WTC11 (cell line): ENCODE measurements around the gene BCS1L. TPM values are rescaled to one million over a fixed set of nuclear protein-coding genes. Genes with fewer than 3 reads are reported as not detected.

Experiments
- ATAC-seq: fragments of 200-7000 bp; cut with Tn5 transposase; 2 replicates; pipeline ENCODE4 v1.10.0; 2021; ENCODE audit warnings: mild to moderate bottlenecking, moderate library complexity
- Bru-seq: library from RNA; stranded (reverse); fragments of 400-500 nt; gene quantifications from one replicate; lab custom pipeline; 2021; lab: Mats Ljungman, UMichigan
- CTCF ChIA-PET: fragments of 300-600 bp; sonication (Branson Sonifier 250); formaldehyde crosslinking; loops from one replicate; lab custom pipeline; 2021; ENCODE audit warnings: antibody characterized with exemption; lab: Charles Lee
- POLR2A ChIA-PET: fragments of 350-600 bp; sonication (Branson Sonifier 250); formaldehyde crosslinking; loops from one replicate; lab custom pipeline; 2021; ENCODE audit warnings: antibody characterized with exemption; lab: Charles Lee
- DNase-seq: peaks from one replicate; pipeline ENCODE4 v3.0.0; 2021; ENCODE audit warnings: low spot score
- H3K27ac Mint-ChIP-seq: 2 replicates; pipeline ENCODE4 v1.8.0; 2021; ENCODE audit warnings: mixed read lengths
- H3K27me3 Mint-ChIP-seq: 2 replicates; pipeline ENCODE4 v1.8.0; 2021; ENCODE audit warnings: low read depth, mild to moderate bottlenecking, moderate library complexity, mixed read lengths
- H3K36me3 Mint-ChIP-seq: 2 replicates; pipeline ENCODE4 v1.8.0; 2021; ENCODE audit warnings: mixed read lengths
- H3K4me1 Mint-ChIP-seq: 2 replicates; pipeline ENCODE4 v1.8.0; 2022; ENCODE audit warnings: mixed read lengths
- H3K4me3 Mint-ChIP-seq: 2 replicates; pipeline ENCODE4 v1.8.0; 2021; ENCODE audit warnings: mild to moderate bottlenecking, moderate library complexity, mixed read lengths
- H3K9me3 Mint-ChIP-seq: 2 replicates; pipeline ENCODE4 v1.8.0; 2021; ENCODE audit warnings: mixed read lengths
- ATF1 ChIP-seq: sonication (generic); formaldehyde crosslinking; IDR thresholded peaks from 2 replicates; pipeline ENCODE4 v1.8.1; 2023; ENCODE audit warnings: mild to moderate bottlenecking, moderate library complexity, missing genetic modification reagents
- CREB1 ChIP-seq: sonication (generic); formaldehyde crosslinking; IDR thresholded peaks from 2 replicates; pipeline ENCODE4 v1.8.0; 2023; ENCODE audit warnings: mild to moderate bottlenecking, missing genetic modification reagents
- EMX1 ChIP-seq: fragments of 250-450 bp; sonication (Bioruptor Pico); IDR thresholded peaks from 2 replicates; pipeline ENCODE4 v1.8.0; 2021; ENCODE audit warnings: mild to moderate bottlenecking
- ESRRA ChIP-seq: sonication (generic); formaldehyde crosslinking; IDR thresholded peaks from 2 replicates; pipeline ENCODE4 v1.8.1; 2022; ENCODE audit warnings: mild to moderate bottlenecking, missing genetic modification reagents, borderline replicate concordance
- GTF2I ChIP-seq: fragments of 250-450 bp; sonication (Bioruptor Pico); conservative IDR thresholded peaks from 2 replicates; pipeline ENCODE4 v1.4.0; 2021; ENCODE audit warnings: mild to moderate bottlenecking
- JAZF1 ChIP-seq: fragments of 250-450 bp; sonication (Bioruptor Pico); IDR thresholded peaks from 2 replicates; pipeline ENCODE4 v1.9.0; 2021; ENCODE audit warnings: moderate library complexity, mild to moderate bottlenecking, inconsistent platforms
- KAT7 ChIP-seq: sonication (generic); formaldehyde crosslinking; IDR thresholded peaks from 2 replicates; pipeline ENCODE4 v1.8.1; 2023; ENCODE audit warnings: missing genetic modification reagents, mild to moderate bottlenecking, borderline replicate concordance
- MYBL2 ChIP-seq: sonication (generic); formaldehyde crosslinking; IDR thresholded peaks from 2 replicates; pipeline ENCODE4 v1.8.1; 2023; ENCODE audit warnings: mild to moderate bottlenecking, moderate library complexity, missing genetic modification reagents
- OVOL2 ChIP-seq: fragments of 250-450 bp; sonication (Bioruptor Pico); IDR thresholded peaks from 2 replicates; pipeline ENCODE4 v1.9.0; 2021; ENCODE audit warnings: mild to moderate bottlenecking, borderline replicate concordance
- PRRX2 ChIP-seq: fragments of 250-450 bp; sonication (Bioruptor Pico); IDR thresholded peaks from 2 replicates; pipeline ENCODE4 v1.8.0; 2021; ENCODE audit warnings: mild to moderate bottlenecking
- RELA ChIP-seq: sonication (generic); formaldehyde crosslinking; IDR thresholded peaks from 2 replicates; pipeline ENCODE4 v1.8.1; 2022; ENCODE audit warnings: missing genetic modification reagents, mild to moderate bottlenecking, borderline replicate concordance
- TEAD1 ChIP-seq: sonication (generic); formaldehyde crosslinking; IDR thresholded peaks from 2 replicates; pipeline ENCODE4 v1.8.0; 2022; ENCODE audit warnings: mild to moderate bottlenecking, missing genetic modification reagents
- ZMAT4 ChIP-seq: fragments of 250-450 bp; sonication (Bioruptor Pico); IDR thresholded peaks from 2 replicates; pipeline ENCODE4 v1.9.0; 2021; ENCODE audit warnings: mild to moderate bottlenecking
- ZNF232 ChIP-seq: sonication (generic); formaldehyde crosslinking; IDR thresholded peaks from 2 replicates; pipeline ENCODE4 v1.8.0; 2022; ENCODE audit warnings: mild to moderate bottlenecking, missing genetic modification reagents
- ZNF281 ChIP-seq: sonication (generic); formaldehyde crosslinking; IDR thresholded peaks from 2 replicates; pipeline ENCODE4 v1.8.0; 2023; ENCODE audit warnings: mild to moderate bottlenecking, missing genetic modification reagents
- long read RNA-seq, 3 experiments: library from RNA in 1 of 3; library from capped mRNA in 1 of 3; library from polyadenylated mRNA in 1 of 3; unstranded in 2 of 3; stranded (forward) in 1 of 3; transcript quantifications; one replicate each; pipeline ENCODE4 v2.0.0, GENCODE V29; 2021
- total RNA-seq: library from RNA; stranded (reverse); gene quantifications from 3 replicates; pipeline ENCODE4 v1.2.3, GENCODE V29; 2021
- TF ChIP-seq, protein P1 (sequence below): sonication (generic); formaldehyde crosslinking; IDR thresholded peaks from 2 replicates; pipeline ENCODE4 v1.8.1; 2023; ENCODE audit warnings: mild to moderate bottlenecking, missing genetic modification reagents, borderline replicate concordance
- TF ChIP-seq, protein P2 (sequence below): sonication (generic); formaldehyde crosslinking; IDR thresholded peaks from 2 replicates; pipeline ENCODE4 v1.8.1; 2022; ENCODE audit warnings: low read depth, mild to moderate bottlenecking, moderate library complexity, missing genetic modification reagents, borderline replicate concordance
- TF ChIP-seq, protein P3 (sequence below): fragments of 250-450 bp; sonication (Bioruptor Pico); IDR thresholded peaks from 2 replicates; pipeline ENCODE4 v1.9.0; 2021; ENCODE audit warnings: mild to moderate bottlenecking

The BCS1L gene, protein sequence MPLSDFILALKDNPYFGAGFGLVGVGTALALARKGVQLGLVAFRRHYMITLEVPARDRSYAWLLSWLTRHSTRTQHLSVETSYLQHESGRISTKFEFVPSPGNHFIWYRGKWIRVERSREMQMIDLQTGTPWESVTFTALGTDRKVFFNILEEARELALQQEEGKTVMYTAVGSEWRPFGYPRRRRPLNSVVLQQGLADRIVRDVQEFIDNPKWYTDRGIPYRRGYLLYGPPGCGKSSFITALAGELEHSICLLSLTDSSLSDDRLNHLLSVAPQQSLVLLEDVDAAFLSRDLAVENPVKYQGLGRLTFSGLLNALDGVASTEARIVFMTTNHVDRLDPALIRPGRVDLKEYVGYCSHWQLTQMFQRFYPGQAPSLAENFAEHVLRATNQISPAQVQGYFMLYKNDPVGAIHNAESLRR
- 31.4 to 35.4 TPM (median 32.7 TPM) in 3 replicates for total RNA-seq
- percentile 75 among the genes with signal in this experiment for Bru-seq, nascent RNA
- long read RNA-seq, experiment 1, transcript BCS1L-203 (9 exons, 1,525 nt): minor isoform, 5 of 84 reads
- long read RNA-seq, experiment 1, transcript BCS1L-210 (8 exons, 2,015 nt): minor isoform, 9 of 84 reads
- long read RNA-seq, experiment 1, transcript BCS1L-201 (8 exons, 1,454 nt): major isoform, 22 of 84 reads
- long read RNA-seq, experiment 1, partial matches to known transcripts: 15 of 84 reads
- long read RNA-seq, experiment 1, other reads (novel, unspliced or antisense): 28 of 84 reads
- long read RNA-seq, experiment 2, partial matches to known transcripts: 19 of 37 reads
- long read RNA-seq, experiment 2, other reads (novel, unspliced or antisense): 12 of 37 reads
- long read RNA-seq, experiment 3, transcript BCS1L-205 (8 exons, 1,430 nt): minor isoform, 9 of 105 reads
- long read RNA-seq, experiment 3, transcript BCS1L-212 (9 exons, 1,483 nt): minor isoform, 6 of 105 reads
- long read RNA-seq, experiment 3, transcript BCS1L-203 (9 exons, 1,525 nt): minor isoform, 12 of 105 reads
- long read RNA-seq, experiment 3, transcript BCS1L-201 (8 exons, 1,454 nt): major isoform, 36 of 105 reads
- long read RNA-seq, experiment 3, partial matches to known transcripts: 5 of 105 reads
- long read RNA-seq, experiment 3, other reads (novel, unspliced or antisense): 33 of 105 reads

GRCh38 chr2:218659258-218659987, at the start of gene BCS1L, which contains the start of gene ZNF142:
Gene BCS1L, plus strand, starts transcription at chr2:218659683. Its CDS starts 1,305 bp downstream, at chr2:218660988.
Gene ZNF142, minus strand, starts transcription at chr2:218659623. Its CDS starts 3,194 bp downstream, at chr2:218656429.
- Mint-ChIP-seq H3K36me3 (peaks cover 44% of the 10 kb centered on the region), H3K27ac (peak within 1 kb of the TSS; percentile 90), H3K9me3 (no peaks in the 10 kb centered on the region), H3K27me3 (no peaks in the 10 kb centered on the region), H3K4me3 (peak within 1 kb of the TSS; percentile 93), H3K4me1 (peaks cover 9% of the 10 kb centered on the region)
- ChIA-PET POLR2A (interaction anchor here (0.6 to 2.3 kb wide), 11 partner anchors 9 to 401 kb away, joined by 3 to 24 read pairs (median 5); partner anchors contain the start of genes RNF25 and STK36), CTCF (interaction anchor here (0.6 to 2.8 kb wide), 13 partner anchors 11 to 824 kb away, joined by 3 to 26 read pairs (median 5); partner anchors contain the start of genes PLCD4, RNF25, STK36 and TTLL4)
- ATAC-seq (peak; percentile 91), DNase-seq (peak; percentile 96)
- TF ChIP-seq GTF2I (CRISPR knock-in tag): no peak
- peak; percentile 77; the same call in 1 of the 2 replicates for TF ChIP-seq KAT7 (CRISPR knock-in tag)
- TF ChIP-seq OVOL2 (CRISPR knock-in tag): no peak
- TF ChIP-seq TEAD1 (CRISPR knock-in tag): 0 out of 2 replicates have a peak, but pooled peaks have one; percentile 20
- TF ChIP-seq, protein P1, sequence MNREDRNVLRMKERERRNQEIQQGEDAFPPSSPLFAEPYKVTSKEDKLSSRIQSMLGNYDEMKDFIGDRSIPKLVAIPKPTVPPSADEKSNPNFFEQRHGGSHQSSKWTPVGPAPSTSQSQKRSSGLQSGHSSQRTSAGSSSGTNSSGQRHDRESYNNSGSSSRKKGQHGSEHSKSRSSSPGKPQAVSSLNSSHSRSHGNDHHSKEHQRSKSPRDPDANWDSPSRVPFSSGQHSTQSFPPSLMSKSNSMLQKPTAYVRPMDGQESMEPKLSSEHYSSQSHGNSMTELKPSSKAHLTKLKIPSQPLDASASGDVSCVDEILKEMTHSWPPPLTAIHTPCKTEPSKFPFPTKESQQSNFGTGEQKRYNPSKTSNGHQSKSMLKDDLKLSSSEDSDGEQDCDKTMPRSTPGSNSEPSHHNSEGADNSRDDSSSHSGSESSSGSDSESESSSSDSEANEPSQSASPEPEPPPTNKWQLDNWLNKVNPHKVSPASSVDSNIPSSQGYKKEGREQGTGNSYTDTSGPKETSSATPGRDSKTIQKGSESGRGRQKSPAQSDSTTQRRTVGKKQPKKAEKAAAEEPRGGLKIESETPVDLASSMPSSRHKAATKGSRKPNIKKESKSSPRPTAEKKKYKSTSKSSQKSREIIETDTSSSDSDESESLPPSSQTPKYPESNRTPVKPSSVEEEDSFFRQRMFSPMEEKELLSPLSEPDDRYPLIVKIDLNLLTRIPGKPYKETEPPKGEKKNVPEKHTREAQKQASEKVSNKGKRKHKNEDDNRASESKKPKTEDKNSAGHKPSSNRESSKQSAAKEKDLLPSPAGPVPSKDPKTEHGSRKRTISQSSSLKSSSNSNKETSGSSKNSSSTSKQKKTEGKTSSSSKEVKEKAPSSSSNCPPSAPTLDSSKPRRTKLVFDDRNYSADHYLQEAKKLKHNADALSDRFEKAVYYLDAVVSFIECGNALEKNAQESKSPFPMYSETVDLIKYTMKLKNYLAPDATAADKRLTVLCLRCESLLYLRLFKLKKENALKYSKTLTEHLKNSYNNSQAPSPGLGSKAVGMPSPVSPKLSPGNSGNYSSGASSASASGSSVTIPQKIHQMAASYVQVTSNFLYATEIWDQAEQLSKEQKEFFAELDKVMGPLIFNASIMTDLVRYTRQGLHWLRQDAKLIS (CRISPR knock-in tag): no peak
- peak; percentile 41; the same call in 1 of the 2 replicates for TF ChIP-seq MYBL2 (CRISPR knock-in tag)
- no peak for TF ChIP-seq ATF1 (CRISPR knock-in tag)
- TF ChIP-seq, protein P2, sequence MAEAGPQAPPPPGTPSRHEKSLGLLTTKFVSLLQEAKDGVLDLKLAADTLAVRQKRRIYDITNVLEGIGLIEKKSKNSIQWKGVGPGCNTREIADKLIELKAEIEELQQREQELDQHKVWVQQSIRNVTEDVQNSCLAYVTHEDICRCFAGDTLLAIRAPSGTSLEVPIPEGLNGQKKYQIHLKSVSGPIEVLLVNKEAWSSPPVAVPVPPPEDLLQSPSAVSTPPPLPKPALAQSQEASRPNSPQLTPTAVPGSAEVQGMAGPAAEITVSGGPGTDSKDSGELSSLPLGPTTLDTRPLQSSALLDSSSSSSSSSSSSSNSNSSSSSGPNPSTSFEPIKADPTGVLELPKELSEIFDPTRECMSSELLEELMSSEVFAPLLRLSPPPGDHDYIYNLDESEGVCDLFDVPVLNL (CRISPR knock-in tag): no peak
- TF ChIP-seq, protein P3, sequence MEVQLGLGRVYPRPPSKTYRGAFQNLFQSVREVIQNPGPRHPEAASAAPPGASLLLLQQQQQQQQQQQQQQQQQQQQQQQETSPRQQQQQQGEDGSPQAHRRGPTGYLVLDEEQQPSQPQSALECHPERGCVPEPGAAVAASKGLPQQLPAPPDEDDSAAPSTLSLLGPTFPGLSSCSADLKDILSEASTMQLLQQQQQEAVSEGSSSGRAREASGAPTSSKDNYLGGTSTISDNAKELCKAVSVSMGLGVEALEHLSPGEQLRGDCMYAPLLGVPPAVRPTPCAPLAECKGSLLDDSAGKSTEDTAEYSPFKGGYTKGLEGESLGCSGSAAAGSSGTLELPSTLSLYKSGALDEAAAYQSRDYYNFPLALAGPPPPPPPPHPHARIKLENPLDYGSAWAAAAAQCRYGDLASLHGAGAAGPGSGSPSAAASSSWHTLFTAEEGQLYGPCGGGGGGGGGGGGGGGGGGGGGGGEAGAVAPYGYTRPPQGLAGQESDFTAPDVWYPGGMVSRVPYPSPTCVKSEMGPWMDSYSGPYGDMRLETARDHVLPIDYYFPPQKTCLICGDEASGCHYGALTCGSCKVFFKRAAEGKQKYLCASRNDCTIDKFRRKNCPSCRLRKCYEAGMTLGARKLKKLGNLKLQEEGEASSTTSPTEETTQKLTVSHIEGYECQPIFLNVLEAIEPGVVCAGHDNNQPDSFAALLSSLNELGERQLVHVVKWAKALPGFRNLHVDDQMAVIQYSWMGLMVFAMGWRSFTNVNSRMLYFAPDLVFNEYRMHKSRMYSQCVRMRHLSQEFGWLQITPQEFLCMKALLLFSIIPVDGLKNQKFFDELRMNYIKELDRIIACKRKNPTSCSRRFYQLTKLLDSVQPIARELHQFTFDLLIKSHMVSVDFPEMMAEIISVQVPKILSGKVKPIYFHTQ (CRISPR knock-in tag): no peak
- no peak for TF ChIP-seq ZNF281
- no peak for TF ChIP-seq CREB1 (CRISPR knock-in tag)
- TF ChIP-seq JAZF1: no peak
- TF ChIP-seq ZNF232 (CRISPR knock-in tag): peak; percentile 54; the same call in 1 of the 2 replicates
- no peak for TF ChIP-seq EMX1
- no peak for TF ChIP-seq PRRX2
- TF ChIP-seq RELA (CRISPR knock-in tag): no peak
- TF ChIP-seq ESRRA (CRISPR knock-in tag): peak; percentile 59; the same call in 1 of the 2 replicates
- no peak for TF ChIP-seq ZMAT4 (CRISPR knock-in tag)
